ENCODE measurements around the gene RTF2.

GRCh38 chr20:56516631-56517030 lies 48.2 kb downstream of the RTF2 start:
- no peak for TF ChIP-seq CTCF (IDR thresholded peaks at IDR 0.05)
- no peak for TF ChIP-seq POLR2A (IDR thresholded peaks at IDR 0.05)

Data from heart left ventricle (tissue), 13 donors.